Suprapubic skin (tissue), 4 donors: ENCODE results near the gene MTA1. TPM values are rescaled to one million over a fixed set of nuclear protein-coding genes. Genes with fewer than 3 reads are reported as not detected.

ENCODE experiments used
- DNase-seq, 2 donors: peaks; one replicate each; pipeline ENCODE4 v3.0.0-alpha.2; 2019; ENCODE audit warnings: low spot score in 2 of 2
- H3K27ac ChIP-seq: fragments of 200-600 bp; sonication (generic); one replicate; pipeline ENCODE4 v1.5.1; 2019
- H3K27me3 ChIP-seq: fragments of 200-600 bp; sonication (generic); one replicate; pipeline ENCODE4 v1.5.1; 2019
- H3K36me3 ChIP-seq: fragments of 200-600 bp; sonication (generic); one replicate; pipeline ENCODE4 v1.5.1; 2019
- H3K4me1 ChIP-seq: fragments of 200-600 bp; sonication (generic); one replicate; pipeline ENCODE4 v1.5.1; 2019
- H3K4me3 ChIP-seq: fragments of 200-600 bp; sonication (generic); one replicate; pipeline ENCODE4 v1.5.1; 2019; ENCODE audit warnings: mild to moderate bottlenecking
- H3K9me3 ChIP-seq: fragments of 200-600 bp; sonication (generic); one replicate; pipeline ENCODE4 v1.5.1; 2019
- EP300 ChIP-seq: sonication (generic); formaldehyde crosslinking; IDR thresholded peaks from one replicate; pipeline ENCODE4 v1.6.1; 2017; ENCODE audit warnings: antibody characterized with exemption
- POLR2A ChIP-seq, 2 donors: fragments of 450-650 bp; IDR thresholded peaks; one replicate each; pipeline ENCODE4 v1.6.1; 2017; ENCODE audit warnings: antibody characterized with exemption in 2 of 2, mild to moderate bottlenecking in 2 of 2, moderate library complexity in 2 of 2
- POLR2AphosphoS5 ChIP-seq, 3 donors: sonication (generic); formaldehyde crosslinking; IDR thresholded peaks; one replicate each; pipeline ENCODE4 v1.6.1; 2017; ENCODE audit warnings: antibody characterized with exemption in 3 of 3
- WGBS: methylation state at CpG from one replicate; pipeline ENCODE4 v1.1.5; 2018; 5-methylcytosine and 5-hydroxymethylcytosine counted together
- total RNA-seq, 4 donors: library from RNA; depleted of rRNA; stranded (reverse); fragments of >200 nt; gene quantifications; one replicate each; pipeline ENCODE4 v1.1.0, GENCODE V29; 2016
- TF ChIP-seq, protein P1 (sequence below), 2 donors: fragments of 200-600 bp in 1 of 2; fragments of 450-650 bp in 1 of 2; sonication (generic) in 1 of 2; IDR thresholded peaks; one replicate each; pipeline ENCODE4 v1.5.1; 2016 to 2019; ENCODE audit warnings: antibody characterized with exemption in 2 of 2, mild to moderate bottlenecking in 1 of 2, moderate library complexity in 1 of 2

MTA1 gene
- total RNA-seq, 4 donors from 2014 or later = 38.1 to 107 (median 59.5) TPM

DNA sequence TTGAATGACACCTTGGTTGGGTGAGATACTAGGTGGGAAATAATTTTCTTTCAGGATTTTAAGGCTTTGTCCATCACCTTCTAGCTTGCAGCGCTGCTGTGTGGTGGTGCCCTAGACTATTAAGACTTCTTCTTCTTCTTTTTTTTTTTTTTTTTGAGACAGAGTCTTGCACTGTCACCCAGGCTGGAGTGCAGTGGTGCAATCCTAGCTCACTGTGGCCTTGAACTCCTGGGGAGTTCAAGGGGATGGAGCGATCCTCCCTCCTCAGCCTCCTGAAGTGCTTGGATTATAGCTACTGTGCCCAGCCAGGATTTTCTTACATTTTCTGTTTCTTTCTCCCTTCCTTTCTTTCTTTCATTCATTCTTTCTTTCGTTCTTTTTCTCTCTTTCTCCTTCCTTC lies 10.3 kb upstream of the MTA1 start:
- no peaks in the 10 kb centered on the region for H3K36me3 ChIP-seq
- no peak overlapping the region for H3K27ac ChIP-seq
- peaks cover 15% of the 10 kb centered on the region for H3K27me3 ChIP-seq
- no peak for DNase-seq
- no peaks in the 10 kb centered on the region for H3K9me3 ChIP-seq
- 82% methylated on average over 3 of the region's 3 CpGs for WGBS
- TF ChIP-seq POLR2A (IDR thresholded peaks at IDR 0.05) (no peak), POLR2AphosphoS5 (IDR thresholded peaks at IDR 0.05) (no peak), EP300 (no peak)
- TF ChIP-seq, protein P1, sequence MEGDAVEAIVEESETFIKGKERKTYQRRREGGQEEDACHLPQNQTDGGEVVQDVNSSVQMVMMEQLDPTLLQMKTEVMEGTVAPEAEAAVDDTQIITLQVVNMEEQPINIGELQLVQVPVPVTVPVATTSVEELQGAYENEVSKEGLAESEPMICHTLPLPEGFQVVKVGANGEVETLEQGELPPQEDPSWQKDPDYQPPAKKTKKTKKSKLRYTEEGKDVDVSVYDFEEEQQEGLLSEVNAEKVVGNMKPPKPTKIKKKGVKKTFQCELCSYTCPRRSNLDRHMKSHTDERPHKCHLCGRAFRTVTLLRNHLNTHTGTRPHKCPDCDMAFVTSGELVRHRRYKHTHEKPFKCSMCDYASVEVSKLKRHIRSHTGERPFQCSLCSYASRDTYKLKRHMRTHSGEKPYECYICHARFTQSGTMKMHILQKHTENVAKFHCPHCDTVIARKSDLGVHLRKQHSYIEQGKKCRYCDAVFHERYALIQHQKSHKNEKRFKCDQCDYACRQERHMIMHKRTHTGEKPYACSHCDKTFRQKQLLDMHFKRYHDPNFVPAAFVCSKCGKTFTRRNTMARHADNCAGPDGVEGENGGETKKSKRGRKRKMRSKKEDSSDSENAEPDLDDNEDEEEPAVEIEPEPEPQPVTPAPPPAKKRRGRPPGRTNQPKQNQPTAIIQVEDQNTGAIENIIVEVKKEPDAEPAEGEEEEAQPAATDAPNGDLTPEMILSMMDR (IDR thresholded peaks at IDR 0.05) = no peak
- H3K4me3 ChIP-seq = no peak overlapping the region
- H3K4me1 ChIP-seq = peaks cover 12% of the 10 kb centered on the region

DNA sequence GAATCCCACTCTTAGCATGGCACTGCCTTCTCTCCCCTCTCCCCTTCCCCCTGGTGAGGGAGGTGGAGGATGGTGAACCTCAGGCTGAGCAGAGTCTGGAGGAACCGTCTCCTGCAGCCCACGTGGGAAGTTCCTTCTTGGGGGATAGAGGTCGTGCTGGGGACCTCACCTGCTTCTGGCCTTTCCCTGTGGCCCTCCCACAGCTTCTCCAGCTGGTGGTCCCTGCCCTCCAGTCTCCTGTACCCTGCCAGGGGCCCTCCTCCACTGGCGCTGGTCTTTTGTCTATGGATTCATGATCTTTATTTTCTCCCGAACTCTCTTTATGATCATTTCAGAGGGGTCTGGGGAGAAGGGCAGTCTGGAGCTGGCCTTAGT lies 9.0 kb upstream of the MTA1 start:
- peaks cover 22% of the 10 kb centered on the region for H3K4me1 ChIP-seq
- TF ChIP-seq POLR2AphosphoS5 (IDR thresholded peaks at IDR 0.05) (no peak), POLR2A (IDR thresholded peaks at IDR 0.05) (no peak), EP300 (no peak)
- TF ChIP-seq, protein P1 (IDR thresholded peaks at IDR 0.05) = no peak
- no peaks in the 10 kb centered on the region for H3K36me3 ChIP-seq
- no peaks in the 10 kb centered on the region for H3K9me3 ChIP-seq
- no peak for DNase-seq
- WGBS = 59% methylated on average over 2 of the region's 5 CpGs
- H3K27ac ChIP-seq = no peak overlapping the region
- peaks cover 15% of the 10 kb centered on the region for H3K27me3 ChIP-seq
- peak overlapping the region; percentile 44 for H3K4me3 ChIP-seq

DNA sequence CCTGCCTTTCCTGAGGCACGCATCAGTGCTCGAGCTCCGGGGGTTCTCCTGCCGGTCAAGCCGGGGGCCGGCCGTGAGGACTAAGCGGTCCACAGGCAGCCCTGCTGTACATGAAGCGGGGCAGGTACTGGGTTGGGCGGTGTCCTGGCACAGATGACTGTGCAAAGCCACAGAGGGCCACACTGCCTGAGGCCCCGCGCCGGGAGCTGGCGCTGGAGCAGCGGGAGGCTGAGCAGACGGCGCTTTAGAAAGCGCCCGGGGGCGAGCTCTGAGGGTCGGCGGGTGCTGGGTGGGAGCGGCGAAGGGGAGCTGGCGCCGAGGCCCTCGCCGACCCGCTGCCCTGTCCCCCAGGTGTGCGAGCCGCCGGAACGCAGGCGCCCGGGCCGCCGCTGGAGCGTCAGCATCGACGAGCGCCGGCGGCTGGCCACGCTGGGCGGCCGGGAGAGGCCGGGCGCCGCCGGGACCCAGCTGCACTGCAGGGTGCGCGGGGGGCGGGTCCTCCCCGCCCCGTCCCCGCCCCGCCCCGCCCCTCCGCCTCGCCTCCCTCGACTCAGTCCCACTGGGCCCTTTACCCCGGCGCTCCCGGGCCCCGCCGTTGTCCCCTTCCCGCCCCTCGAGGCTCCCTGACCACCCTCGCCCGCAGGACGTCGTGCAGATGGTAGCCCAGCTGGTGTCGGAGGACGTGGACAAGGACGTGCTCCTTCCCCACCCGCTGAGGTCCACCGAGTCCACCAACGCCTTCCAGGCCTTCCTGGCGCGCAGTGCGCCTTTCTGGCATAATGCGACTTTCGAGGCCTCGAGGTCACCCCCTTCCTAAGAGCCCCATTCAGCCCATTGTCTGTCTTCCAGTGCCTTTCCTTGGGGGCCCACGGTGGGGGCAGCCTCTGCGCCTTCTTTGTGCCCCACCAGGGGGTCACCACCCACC lies 8.3 kb upstream of the MTA1 start:
- Histone ChIP-seq H3K36me3 (no peaks in the 10 kb centered on the region), H3K4me1 (peaks cover 22% of the 10 kb centered on the region), H3K4me3 (peak overlapping the region; percentile 44), H3K27me3 (peaks cover 15% of the 10 kb centered on the region), H3K9me3 (no peaks in the 10 kb centered on the region), H3K27ac (no peak overlapping the region)
- TF ChIP-seq EP300 (no peak), POLR2AphosphoS5 (IDR thresholded peaks at IDR 0.05) (no peak), POLR2A (IDR thresholded peaks at IDR 0.05) (no peak)
- TF ChIP-seq, protein P1 (IDR thresholded peaks at IDR 0.05) = no peak
- peak in 1 of 2 donors; percentile 71 for DNase-seq
- WGBS = 32% methylated on average over 20 of the region's 86 CpGs

DNA sequence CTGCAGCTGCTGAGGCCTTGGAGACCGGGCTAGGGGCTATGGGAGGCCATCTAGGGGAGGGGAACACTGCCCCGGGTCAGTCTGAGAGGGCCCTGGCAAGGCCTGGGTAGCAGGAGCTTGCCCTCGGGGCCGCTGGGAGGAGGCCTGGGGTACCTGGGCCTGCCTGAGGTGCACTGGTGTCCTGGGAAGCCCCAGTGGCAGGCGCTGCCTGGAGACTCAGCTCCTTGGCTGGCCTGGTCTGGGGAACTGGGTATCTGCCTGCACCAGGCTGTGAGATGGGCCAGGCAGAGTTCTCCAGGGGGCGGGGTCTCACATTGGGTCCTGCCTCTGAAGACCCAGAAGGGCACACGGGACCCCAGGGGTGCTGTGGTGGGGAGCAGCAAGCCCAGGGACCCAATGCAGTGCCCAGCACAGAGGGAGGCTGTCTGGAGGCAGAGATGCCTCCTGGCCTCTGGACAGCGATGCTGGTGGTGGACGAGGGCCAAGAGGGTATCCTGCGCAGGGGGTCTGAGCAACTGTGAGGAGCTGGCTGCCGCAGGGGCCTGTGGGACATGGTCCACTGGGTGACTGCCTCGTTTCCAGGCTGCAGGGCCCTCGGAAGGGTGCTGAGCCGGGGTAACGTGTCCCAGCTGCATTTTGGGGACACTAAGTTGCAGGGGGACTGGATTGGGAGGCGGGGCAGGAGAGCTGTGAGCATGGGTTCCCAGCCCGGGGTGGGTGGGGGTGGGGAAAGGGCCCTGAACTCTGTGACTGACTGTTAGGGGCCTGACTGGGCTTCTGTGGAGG lies 7.4 kb upstream of the MTA1 start:
- Histone ChIP-seq H3K27me3 (peaks cover 15% of the 10 kb centered on the region), H3K4me3 (peak overlapping the region; percentile 44), H3K36me3 (no peaks in the 10 kb centered on the region), H3K4me1 (peaks cover 22% of the 10 kb centered on the region), H3K9me3 (no peaks in the 10 kb centered on the region), H3K27ac (no peak overlapping the region)
- peak in 1 of 2 donors; percentile 59 for DNase-seq
- TF ChIP-seq EP300 = no peak
- TF ChIP-seq, protein P1 (IDR thresholded peaks at IDR 0.05) = no peak
- 83% methylated on average over 13 of the region's 17 CpGs for WGBS
